GM19438 (cell line): Measurements from ENCODE around the gene ALK.
A peak's percentile ranks its signal among the peaks of the same experiment; 100 is the strongest.

Source experiments
- ATAC-seq: cut with Tn5 transposase; IDR thresholded peaks from one replicate; pipeline ENCODE4 v1.9.1; 2021; ENCODE audit warnings: low read depth; ENCODE audit not compliant: unreplicated experiment

The ALK gene

DNA sequence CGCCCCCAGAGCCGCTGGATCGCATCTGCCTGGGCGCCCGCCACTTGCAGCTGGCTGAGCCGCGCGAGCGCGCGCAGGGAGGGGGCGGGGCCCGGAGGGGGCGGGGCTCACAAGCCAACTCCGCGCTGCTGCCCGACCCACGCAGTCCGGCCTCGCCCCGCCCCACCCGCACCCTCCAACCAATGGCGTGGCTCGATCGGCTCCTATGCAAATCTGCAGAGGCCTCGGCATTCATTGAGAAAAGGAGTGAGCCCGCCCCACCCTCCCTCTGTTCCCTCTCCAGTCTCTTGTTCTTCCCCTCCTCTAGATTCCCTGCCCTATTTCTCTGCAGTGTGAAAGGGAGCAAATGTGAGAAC is at the start of gene ALK:
ALK (minus strand) TSS at position 27 of the 356 bp plus-strand sequence. CDS start 927 bp downstream, outside the sequence.
- peak; percentile 53 for ATAC-seq

DNA sequence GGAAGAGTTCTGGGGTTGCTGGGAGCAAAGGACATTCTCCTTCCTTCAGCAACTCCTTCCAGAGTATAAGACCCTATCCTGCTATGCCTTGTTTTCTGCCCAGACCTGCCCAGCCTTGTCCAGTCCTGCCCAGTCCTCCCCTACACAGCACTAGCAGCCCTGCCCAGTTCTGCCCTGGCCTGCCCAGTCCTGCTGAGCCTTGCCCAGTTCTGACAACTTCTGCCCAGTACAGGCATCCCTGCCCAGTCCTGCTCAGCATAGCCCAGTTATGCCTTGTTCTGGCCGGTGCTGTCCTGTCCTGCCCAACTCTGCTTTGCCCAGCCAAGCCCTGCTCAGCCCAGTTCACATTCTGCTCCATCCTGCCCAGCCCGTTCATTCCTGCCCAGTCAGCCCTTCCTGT is 44.9 kb upstream of the ALK start:
- ATAC-seq: no peak

DNA sequence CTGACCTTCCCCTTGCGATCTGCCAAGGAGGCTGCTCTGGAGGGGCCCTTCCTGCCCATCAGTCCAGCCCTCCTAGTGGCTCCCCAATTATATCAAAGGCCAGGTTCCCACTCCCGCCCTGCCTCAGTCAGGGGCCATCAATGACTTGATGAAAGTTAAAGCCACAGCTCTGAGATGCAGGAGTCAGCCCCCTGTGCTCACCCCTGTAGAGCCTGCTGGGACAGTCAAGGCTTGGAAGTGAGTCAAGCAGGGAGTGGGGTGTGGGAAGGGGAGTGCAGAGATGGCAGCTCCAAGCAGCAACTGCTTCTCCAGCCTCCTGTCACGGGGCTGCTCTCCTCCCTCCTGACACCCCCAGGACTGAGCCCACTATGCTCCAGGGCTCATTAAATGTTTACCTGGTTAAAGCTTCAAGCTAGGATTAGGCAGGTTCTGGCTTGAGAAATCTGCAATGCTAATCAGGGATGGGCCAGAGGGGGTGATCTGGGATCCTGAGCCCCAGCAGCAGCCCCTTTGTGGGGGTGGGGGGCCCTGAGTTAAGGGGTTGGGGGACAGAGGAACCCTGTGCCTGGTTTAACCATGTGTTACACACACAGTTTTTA is 42.7 kb upstream of the ALK start:
- no peak for ATAC-seq

DNA sequence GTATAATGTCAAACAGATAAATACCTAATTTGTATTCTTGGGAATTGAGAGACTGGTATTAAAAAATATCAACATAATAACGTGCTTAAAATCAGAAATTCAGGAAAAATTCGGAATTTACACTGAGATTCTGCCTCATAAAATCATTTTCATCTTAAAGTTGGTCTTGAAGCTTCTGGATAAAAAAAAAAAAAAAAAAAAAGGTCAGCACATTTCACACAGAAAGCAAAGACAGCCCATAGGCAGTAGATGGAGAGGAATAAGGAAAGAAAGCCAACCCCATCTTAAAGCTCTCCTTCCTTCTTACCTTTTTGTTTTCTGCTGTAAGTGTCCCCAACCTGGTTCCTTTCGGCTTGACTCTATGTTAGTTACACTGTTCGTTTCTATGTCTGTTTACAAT is 41.5 kb upstream of the ALK start:
- no peak for ATAC-seq

DNA sequence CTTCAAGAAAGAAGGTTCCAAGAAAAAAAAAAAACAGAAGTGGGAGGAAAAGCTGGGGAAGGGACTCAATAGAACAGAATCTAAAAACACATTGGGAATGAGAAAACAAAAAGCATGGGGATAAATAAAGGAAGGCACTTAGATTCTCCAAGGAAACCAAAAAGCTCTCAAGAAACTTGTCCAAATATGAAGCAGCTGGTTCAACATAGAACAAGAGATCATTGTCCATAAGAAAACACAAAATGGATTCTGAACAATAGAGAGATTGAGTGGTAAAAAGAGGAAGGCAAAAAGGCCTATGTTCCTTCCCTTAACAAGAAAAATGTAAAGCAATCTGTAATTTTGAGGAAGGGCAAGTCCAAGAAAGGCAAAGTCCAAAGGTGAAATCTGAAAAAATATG is 32.9 kb upstream of the ALK start:
- ATAC-seq: no peak

DNA sequence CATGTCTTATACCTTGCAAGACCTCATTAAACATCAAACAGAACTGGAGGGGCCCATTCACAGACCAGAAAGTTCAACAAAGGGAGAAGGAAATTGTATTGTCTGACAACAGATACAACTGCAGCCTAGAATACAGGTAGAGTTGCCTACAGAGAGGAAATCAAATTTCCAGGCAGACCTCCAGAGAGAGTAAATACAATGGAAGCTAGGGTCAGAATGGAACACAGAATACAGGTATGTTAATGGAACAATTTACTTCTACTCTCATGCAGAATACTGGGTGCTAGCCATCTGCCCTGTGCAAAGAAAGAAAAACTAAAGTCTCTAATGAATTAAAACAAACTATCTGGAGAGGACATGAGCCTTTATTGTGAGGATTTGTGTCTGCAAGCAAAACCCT is 31.6 kb upstream of the ALK start:
- ATAC-seq: no peak

DNA sequence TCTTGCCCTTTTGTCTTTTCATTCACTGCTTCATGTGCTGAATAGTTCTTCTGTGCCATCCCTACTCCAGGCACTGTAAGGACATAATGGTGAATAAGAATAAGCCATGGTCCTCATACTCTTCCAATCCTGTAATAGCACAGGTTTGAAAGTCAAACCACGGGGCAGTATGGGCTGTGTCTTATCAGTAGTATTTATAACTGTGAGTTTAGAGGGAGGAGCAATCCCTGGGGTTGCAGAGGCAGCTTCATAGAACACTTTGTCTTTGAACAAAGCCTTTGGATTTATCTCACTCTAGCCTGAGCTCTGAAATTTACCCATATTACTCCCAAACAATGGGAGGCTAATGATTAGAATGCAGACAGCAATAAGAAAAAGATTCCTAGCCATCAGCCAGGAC is 30.2 kb upstream of the ALK start:
- no peak for ATAC-seq

DNA sequence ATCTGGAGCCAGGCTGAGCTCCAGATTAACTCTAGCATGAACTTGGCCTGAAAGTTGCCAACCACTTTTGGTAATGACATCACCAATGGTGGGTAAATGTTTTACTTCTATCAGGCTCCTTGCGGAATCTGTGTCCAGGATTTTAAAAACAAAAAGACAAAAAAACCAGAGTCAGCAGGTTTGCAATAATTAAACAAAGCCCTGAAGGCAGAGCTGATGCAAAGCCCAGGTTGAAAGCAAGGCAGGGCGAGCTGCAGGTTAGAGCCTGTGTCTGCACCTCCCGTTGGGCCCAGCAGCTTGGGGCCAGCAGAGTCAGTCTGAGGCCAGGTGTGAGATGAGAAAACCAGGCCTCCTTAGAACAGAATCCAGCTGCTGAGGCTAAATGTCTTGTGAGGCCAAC is 29.1 kb upstream of the ALK start:
- ATAC-seq: no peak

DNA sequence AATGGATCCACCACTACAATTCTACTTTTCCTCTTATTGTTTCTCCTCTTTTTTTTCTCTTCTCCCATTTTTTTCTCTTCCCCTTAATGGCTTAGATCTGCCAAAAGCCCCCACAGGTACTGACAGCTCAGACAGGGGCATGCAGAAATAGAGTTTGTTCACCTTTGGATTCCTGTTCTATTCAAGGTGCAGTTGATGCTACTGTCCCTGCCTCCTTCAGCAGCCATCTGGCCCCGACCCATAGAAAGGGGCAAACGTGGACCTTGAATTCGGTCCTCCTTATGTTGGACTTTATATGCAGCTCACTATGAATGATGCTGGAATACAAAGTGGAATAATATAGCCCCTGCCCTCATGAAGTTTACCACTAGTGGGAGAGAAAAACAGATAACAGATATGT is 27.7 kb upstream of the ALK start:
- no peak for ATAC-seq

DNA sequence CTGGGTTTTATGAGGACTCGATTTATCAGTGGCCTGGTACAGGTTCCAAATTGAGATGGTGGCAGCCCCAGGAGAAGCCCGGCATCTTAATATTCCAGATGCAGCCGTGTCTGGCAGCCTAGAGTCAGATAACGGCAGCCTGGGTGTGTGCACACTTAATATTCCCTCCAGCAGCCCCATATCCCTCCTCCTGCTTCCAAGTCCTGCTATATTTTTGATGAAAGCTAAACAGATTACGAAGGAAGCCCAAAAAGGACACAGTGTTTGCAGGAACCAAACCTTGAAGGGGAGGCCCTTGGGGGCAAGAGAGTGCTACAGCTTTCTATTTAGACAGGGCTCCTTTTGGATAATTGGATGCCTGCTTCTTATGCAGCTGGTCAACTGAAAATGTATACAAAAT is 25.1 kb upstream of the ALK start:
- no peak for ATAC-seq

DNA sequence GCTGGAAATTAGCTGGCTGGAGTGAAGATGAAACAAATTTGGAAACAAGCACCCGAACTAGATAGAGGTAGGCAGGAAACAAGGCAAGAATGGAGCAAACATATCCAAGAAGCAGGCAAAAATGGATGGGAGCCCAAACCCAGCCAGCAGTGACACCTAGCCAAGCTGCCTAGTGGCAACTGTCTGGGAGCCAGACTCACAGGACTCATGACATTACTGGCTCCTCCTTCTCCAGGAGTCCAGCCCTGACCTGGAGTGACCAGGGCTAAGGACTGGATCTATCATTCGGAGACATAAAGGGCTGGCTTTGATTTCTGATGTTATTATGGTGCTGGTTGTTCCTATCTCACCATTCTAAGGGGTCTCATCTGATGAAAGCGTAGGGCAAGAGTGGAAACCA is 21.3 kb upstream of the ALK start:
- no peak for ATAC-seq

DNA sequence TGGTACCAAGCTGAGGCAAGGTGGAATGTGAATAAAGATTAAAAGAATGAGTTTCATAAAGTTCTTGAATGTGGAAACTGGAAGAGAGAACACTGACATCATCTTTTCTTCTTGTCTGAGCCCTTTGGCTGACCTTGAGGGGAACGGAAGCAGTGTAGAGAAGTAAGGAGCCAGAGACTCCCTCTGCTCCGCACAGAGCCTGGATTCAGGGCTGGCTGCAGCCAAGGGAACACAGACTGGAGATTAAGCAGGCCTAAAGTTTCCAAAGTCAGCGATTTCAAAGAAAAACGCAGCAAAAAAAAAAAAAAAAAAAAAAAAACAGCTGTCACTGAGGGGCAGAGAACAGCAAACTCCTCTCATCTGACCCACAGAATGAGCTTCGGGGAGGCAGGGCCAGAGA is 19.3 kb upstream of the ALK start:
- ATAC-seq: no peak

DNA sequence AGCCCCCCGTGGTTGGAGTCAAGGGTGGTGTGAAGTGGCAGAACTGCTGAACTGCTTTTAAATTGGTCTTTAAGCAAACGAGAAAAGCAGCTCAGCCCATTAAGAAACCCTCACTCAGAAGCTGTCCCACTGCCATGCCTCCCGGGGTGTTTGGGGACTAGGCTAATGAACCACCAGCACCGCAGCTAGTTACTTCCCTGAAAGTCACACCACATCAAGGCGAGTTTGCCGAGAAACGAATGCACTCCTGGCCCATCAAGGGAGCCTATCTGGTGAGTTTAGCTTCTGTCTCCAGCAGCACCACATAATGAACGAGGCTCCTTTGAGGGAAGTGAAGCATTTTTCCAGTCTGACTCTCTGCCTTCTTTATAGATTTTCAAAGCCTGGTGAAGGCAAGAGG is 14.6 kb upstream of the ALK start:
- no peak for ATAC-seq

DNA sequence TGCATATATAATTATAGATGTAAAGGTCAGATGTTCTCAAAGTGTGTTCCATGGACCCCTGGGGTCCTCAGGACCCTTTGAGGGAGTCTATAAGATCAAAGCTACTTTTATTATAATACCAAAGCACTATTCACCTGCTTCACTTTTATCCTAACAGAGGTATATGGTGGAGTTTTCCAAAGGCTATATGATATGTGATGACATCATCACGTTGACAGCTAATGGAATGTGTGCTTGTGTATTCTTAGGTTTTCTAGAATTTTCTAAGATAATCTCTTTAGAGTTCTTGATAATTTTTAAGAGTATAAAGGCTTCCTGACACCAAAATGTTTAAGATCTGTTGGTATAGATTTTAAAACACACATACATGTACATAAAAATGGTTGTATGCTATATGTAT is 10.4 kb upstream of the ALK start:
- ATAC-seq: no peak

DNA sequence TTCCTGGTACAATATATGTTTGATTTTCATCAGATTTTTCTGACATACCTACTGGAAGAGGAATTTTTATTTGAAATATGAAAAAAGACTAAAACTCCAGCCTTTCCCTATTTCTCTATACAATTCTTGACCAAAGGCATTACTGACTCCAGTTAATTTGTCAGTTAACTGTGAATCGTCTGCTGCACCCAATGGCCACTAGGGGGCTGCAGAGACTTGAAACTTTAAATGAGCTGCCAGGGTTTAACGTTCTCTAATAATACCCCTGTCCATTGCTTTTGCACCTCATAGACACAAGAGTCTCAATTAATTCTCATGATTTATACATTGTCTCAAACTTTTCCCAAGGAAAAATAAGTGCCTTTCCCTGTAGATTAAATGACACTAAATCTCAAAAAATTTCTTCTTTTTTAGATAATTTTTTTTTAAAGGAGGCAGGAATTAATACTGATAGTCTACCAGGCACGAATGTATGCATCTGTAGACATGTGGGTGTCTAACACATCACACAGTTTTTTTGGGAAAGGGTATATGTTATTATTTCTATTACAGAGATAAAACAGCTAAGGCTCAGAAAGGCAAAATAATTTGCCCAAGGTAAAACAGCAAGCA is 1.8 kb upstream of the ALK start:
- no peak for ATAC-seq

DNA sequence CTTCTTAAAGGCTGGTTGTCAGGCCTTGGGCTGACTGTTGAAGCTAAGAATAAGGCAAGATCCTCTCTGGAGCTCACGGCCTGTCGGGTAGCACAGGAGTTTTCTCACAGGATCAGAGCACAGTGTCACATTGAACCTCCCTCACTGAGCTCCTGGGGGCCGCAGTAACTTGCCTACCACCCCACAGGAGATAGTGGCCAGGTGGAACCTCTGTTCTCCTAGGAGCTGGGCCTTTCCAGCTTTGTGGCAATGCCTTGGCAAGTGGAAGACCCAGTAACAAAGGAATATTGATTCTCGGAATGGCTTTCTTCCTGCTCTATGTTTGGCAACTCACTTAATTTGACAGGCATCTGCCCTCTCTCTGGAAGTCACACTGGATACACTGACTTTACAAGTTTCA is 1.2 kb upstream of the ALK start:
- no peak for ATAC-seq

DNA sequence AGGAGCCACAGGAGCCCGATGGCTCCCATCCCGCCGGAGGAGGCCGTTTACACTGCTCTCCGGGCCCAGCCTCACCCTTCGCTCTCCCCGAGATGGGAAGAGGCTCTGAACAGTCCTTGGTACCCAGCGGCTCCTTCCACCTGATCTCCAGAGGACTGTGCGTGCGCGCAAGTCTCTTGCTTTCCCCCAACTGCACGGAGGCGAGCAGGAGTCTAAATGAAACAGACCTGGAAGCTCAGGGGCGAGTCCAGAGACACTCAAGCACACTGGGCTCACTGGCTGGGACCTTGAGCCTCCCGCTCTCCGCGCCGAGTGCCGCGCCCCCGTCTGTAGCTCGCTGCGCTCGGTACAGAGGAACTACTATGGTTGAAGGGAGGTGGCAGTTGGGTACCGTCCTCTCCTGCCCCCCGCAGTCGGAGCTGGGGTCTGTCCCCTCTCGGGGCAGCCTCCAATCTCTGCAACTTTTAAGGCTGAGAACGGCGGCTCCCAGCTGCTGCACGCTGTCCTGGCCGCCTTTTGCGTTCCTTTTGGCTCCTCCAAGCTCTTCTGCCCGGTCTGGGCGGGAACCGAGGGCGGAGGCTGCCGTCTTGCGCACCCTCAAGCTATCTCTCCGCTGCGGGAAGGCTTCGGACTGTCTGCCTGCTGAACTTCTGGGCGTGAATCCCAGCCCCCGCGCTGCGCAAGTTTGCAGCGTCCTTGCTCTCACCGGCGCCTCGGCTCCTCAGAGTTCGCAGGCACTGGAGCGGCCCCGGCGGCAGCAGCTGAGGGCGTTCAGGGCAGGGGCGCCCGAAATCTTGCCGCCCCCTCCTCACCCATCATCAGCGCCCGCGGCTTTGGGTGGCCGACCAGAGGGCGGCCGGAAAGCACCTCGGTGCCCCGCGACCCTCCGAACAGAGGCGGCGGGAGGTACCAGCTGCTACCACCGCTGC is 491 bp downstream of the ALK start:
- ATAC-seq: no peak

DNA sequence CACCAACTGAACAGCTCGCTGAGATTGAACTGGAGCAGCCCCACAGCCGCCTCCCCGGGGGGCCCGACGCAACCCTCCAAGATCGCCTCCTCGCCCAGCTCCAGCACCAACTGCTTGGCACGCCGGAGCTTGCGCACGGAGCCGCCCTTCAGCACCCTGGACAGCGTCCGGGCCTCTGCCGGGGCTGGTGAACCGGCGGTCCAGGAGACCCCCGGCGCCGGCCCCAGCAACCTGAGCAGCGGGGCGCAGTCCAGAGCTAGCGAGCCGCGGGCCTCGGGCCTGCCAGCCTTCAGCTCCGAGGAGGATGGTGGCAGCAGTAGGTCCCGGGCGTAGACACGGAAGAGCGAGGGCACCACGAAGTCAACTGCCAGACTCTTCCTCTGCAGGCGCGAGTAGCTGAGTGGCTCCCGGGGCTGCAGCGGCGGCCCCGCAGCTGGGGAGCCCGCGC is 1.2 kb downstream of the ALK start:
- ATAC-seq: no peak

DNA sequence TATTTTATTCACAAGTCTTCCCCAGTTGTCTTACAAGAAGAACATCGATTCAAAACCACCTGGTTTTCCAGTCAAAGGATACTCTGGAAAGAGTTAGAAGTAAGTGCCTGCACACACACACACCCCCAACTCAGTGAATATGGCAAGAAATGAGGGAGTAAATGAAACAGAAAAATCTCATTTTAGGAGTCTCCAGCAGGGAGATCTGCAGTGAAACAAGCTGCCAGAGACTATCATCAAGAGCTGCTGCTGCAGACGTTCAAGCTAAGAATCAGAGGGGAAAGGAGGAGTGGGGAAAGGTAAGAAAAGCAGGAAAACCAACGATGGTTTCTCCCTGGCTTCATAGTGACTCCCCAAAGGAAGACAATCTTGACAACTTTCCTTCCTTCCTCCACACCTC is 2.4 kb downstream of the ALK start:
- no peak for ATAC-seq

DNA sequence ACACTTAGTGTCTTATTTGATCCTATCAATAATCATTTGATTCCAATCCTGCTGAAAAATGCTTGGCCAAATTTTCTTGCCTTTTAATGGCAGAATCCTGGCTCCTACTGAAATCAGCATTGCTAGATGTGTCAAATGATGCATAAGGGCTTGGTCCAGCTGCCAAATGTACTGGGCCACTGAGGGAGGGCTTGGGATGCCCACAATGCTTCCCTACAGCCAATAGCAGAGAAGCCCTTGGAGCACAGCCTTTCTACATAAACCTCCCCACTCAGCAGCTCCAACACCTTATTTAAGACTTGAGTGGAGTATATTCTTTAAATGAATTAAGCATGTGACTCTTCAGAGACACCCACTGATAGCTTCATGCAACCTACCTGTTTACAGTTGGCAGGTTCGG is 3.6 kb downstream of the ALK start:
- no peak for ATAC-seq

DNA sequence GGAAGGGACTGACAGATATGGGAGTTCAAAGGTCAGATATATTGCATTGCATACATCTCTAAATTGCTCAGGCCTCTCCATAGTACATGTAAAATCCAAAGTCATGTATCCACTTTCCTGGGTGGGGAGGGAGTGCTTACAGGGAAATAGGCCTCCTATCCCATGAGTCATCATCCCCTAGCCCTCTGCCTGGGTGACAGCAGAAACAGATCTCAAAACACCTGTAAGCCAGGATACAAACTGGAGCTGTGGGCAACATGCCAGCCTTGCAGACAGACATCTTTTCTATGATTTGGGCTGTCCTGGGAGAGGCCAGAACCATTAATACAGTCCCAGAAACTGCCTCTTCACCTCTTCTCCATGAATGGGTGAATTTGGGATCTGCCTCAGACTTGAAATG is 4.8 kb downstream of the ALK start:
- ATAC-seq: no peak

DNA sequence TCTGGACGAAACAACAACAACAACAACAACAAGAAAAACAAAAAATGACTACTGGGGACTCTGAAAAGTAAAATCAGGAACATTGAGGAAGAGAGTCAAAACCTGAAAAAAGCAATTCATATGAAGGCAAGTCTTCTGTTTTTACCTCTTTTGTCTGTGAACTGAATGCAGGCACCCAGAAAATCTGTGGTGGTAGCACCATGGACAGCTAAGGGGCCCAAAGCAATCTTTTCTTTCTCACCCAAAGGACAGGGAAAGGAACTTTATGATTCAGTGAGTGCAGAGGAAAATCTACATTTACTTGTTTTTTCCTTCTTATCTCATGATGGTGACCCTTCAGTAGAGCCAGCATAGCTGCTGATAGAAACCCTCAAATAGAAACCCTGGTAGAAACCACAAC is 10.4 kb downstream of the ALK start:
- ATAC-seq: no peak
